Measurements from ENCODE around the gene NOD1. TPM values are rescaled to one million over a fixed set of nuclear protein-coding genes. Genes with fewer than 3 reads are reported as not detected.
"Not testable (repeated sequence)": the region's sequence is repeated elsewhere in the genome, so short reads cannot be mapped to it uniquely, and the experiment has no call there.

The NOD1 gene
- polyA plus RNA-seq, 3 donors: 2.8 to 15.0 (median 4.6) TPM

- TF ChIP-seq, protein P1, sequence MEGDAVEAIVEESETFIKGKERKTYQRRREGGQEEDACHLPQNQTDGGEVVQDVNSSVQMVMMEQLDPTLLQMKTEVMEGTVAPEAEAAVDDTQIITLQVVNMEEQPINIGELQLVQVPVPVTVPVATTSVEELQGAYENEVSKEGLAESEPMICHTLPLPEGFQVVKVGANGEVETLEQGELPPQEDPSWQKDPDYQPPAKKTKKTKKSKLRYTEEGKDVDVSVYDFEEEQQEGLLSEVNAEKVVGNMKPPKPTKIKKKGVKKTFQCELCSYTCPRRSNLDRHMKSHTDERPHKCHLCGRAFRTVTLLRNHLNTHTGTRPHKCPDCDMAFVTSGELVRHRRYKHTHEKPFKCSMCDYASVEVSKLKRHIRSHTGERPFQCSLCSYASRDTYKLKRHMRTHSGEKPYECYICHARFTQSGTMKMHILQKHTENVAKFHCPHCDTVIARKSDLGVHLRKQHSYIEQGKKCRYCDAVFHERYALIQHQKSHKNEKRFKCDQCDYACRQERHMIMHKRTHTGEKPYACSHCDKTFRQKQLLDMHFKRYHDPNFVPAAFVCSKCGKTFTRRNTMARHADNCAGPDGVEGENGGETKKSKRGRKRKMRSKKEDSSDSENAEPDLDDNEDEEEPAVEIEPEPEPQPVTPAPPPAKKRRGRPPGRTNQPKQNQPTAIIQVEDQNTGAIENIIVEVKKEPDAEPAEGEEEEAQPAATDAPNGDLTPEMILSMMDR (IDR thresholded peaks at IDR 0.05): no peak
- peaks cover 2 to 24% (median 13%) of the 10 kb centered on the region in 7 donors for H3K9me3 Mint-ChIP-seq
- H3K27ac ChIP-seq (ENCODE audit: low read depth in 1 of 2, low read length in 2 of 2): no peak overlapping the region
- peaks cover 30 to 48% of the 10 kb centered on the region in 2 donors for H3K36me3 Mint-ChIP-seq
- peaks cover 7 to 20% of the 10 kb centered on the region in 2 donors for H3K36me3 ChIP-seq (replicated peaks in 1 of 2; ENCODE audit: control insufficient read depth in 1 of 2, insufficient read depth in 2 of 2, low read length in 2 of 2)
- no CpG with 5 or more reads among the region's 3 CpGs for WGBS (ENCODE audit: insufficient coverage)
- peaks cover 0 to 3% of the 10 kb centered on the region in 2 donors for H3K9me3 ChIP-seq (replicated peaks in 1 of 2; ENCODE audit: control insufficient read depth in 1 of 2, insufficient read depth in 1 of 2, low read length in 2 of 2)
- DNase-seq: no peak
- H2AFZ ChIP-seq (ENCODE audit: insufficient read depth, low read depth, low read length, poor library complexity, severe bottlenecking): no peak overlapping the region
- H4K20me1 ChIP-seq (ENCODE audit: insufficient read depth, low read length): no peaks in the 10 kb centered on the region
- H3K4me3 Mint-ChIP-seq: no peak overlapping the region
- no peak overlapping the region for H3K9ac ChIP-seq (ENCODE audit: insufficient read depth, low read length, poor library complexity, severe bottlenecking)
- H3K27me3 ChIP-seq (ENCODE audit: control insufficient read depth in 2 of 2, insufficient read depth in 2 of 2, low read length in 2 of 2): no peaks in the 10 kb centered on the region
- no peaks in the 10 kb centered on the region for H3K79me2 ChIP-seq (ENCODE audit: insufficient read depth, low read length)
- peaks cover 18 to 25% of the 10 kb centered on the region in 2 donors for H3K4me1 ChIP-seq (ENCODE audit: control insufficient read depth in 1 of 2, insufficient read depth in 2 of 2, low read length in 2 of 2)
- no peaks in the 10 kb centered on the region for H3K27me3 Mint-ChIP-seq (ENCODE audit: low read depth in 3 of 3)
- peaks cover 30% of the 10 kb centered on the region for H3K4me1 Mint-ChIP-seq
- intact Hi-C loops (cut with micrococcal nuclease): loop anchor here (10.0 kb wide), 2 partner anchors 137 to 257 kb away; partner anchors contain the start of gene ZNRF2 (in 1 of the 2)
- H3K27ac Mint-ChIP-seq: peak overlapping the region in 3 of 7 donors; percentile 48 to 77 (median 71)
- no peak overlapping the region for H3K4me3 ChIP-seq (replicated peaks in 1 of 3; ENCODE audit: low read depth in 2 of 3, low read length in 3 of 3)
- no peak overlapping the region for H3K4me2 ChIP-seq (replicated peaks; ENCODE audit: extremely low read depth, low read length, poor library complexity, severe bottlenecking)
Observed at GRCh38 chr7:30421647-30422196, 56.9 kb downstream of the NOD1 start.

GRCh38 chr7:30420662-30421061, 57.9 kb downstream of the NOD1 start:
- Mint-ChIP-seq H3K9me3 (peaks cover 2 to 24% (median 11%) of the 10 kb centered on the region in 7 donors), H3K27me3 (ENCODE audit: low read depth in 3 of 3) (no peaks in the 10 kb centered on the region), H3K4me3 (no peak overlapping the region), H3K4me1 (peaks cover 21% of the 10 kb centered on the region), H3K27ac (no peak overlapping the region), H3K36me3 (peaks cover 20 to 39% of the 10 kb centered on the region in 2 donors)
- peaks cover 10 to 16% of the 10 kb centered on the region in 2 donors for H3K4me1 ChIP-seq (ENCODE audit: control insufficient read depth in 1 of 2, insufficient read depth in 2 of 2, low read length in 2 of 2)
- no peaks in the 10 kb centered on the region for H3K79me2 ChIP-seq (ENCODE audit: insufficient read depth, low read length)
- H4K20me1 ChIP-seq (ENCODE audit: insufficient read depth, low read length): no peaks in the 10 kb centered on the region
- TF ChIP-seq, protein P1 (IDR thresholded peaks at IDR 0.05): no peak
- intact Hi-C loops (cut with micrococcal nuclease): loop anchor here (10.0 kb wide), 2 partner anchors 136 to 256 kb away; partner anchors contain the start of gene ZNRF2 (in 1 of the 2)
- no peak overlapping the region for H3K27ac ChIP-seq (ENCODE audit: low read depth in 1 of 2, low read length in 2 of 2)
- WGBS (ENCODE audit: insufficient coverage): no CpG with 5 or more reads among the region's 3 CpGs
- no peak overlapping the region for H3K4me2 ChIP-seq (replicated peaks; ENCODE audit: extremely low read depth, low read length, poor library complexity, severe bottlenecking)
- peaks cover 0 to 3% of the 10 kb centered on the region in 2 donors for H3K9me3 ChIP-seq (replicated peaks in 1 of 2; ENCODE audit: control insufficient read depth in 1 of 2, insufficient read depth in 1 of 2, low read length in 2 of 2)
- no peak overlapping the region for H3K9ac ChIP-seq (ENCODE audit: insufficient read depth, low read length, poor library complexity, severe bottlenecking)
- DNase-seq: no peak
- peaks cover 7 to 16% of the 10 kb centered on the region in 2 donors for H3K36me3 ChIP-seq (replicated peaks in 1 of 2; ENCODE audit: control insufficient read depth in 1 of 2, insufficient read depth in 2 of 2, low read length in 2 of 2)
- H3K27me3 ChIP-seq (ENCODE audit: control insufficient read depth in 2 of 2, insufficient read depth in 2 of 2, low read length in 2 of 2): no peaks in the 10 kb centered on the region
- H3K4me3 ChIP-seq (replicated peaks in 1 of 3; ENCODE audit: low read depth in 2 of 3, low read length in 3 of 3): no peak overlapping the region
- H2AFZ ChIP-seq (ENCODE audit: insufficient read depth, low read depth, low read length, poor library complexity, severe bottlenecking): no peak overlapping the region

DNA sequence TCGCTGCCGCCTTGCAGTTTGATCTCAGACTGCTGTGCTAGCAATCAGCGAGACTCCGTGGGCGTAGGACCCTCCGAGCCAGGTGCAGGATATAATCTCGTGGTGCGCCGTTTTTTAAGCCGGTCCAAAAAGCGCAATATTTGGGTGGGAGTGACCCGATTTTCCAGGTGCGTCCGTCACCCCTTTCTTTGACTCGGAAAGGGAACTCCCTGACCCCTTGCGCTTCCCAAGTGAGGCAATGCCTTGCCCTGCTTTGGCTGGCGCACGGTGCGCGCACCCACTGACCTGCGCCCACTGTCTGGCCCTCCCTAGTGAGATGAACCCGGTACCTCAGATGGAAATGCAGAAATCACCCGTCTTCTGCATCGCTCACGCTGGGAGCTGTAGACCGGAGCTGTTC, 58.5 kb downstream of the NOD1 start:
- not testable (repeated sequence) for H2AFZ ChIP-seq (ENCODE audit: insufficient read depth, low read depth, low read length, poor library complexity, severe bottlenecking); H3K27me3 ChIP-seq (ENCODE audit: control insufficient read depth in 2 of 2, insufficient read depth in 2 of 2, low read length in 2 of 2); H3K9me3 ChIP-seq (replicated peaks in 1 of 2; ENCODE audit: control insufficient read depth in 1 of 2, insufficient read depth in 1 of 2, low read length in 2 of 2); H3K27me3 Mint-ChIP-seq (ENCODE audit: low read depth in 3 of 3); H3K27ac Mint-ChIP-seq; H3K9ac ChIP-seq (ENCODE audit: insufficient read depth, low read length, poor library complexity, severe bottlenecking); H4K20me1 ChIP-seq (ENCODE audit: insufficient read depth, low read length); H3K4me3 Mint-ChIP-seq; H3K79me2 ChIP-seq (ENCODE audit: insufficient read depth, low read length); H3K4me3 ChIP-seq (replicated peaks in 1 of 3; ENCODE audit: low read depth in 2 of 3, low read length in 3 of 3); H3K4me2 ChIP-seq (replicated peaks; ENCODE audit: extremely low read depth, low read length, poor library complexity, severe bottlenecking); H3K27ac ChIP-seq (ENCODE audit: low read depth in 1 of 2, low read length in 2 of 2); DNase-seq
- Histone ChIP-seq H3K36me3 (replicated peaks in 1 of 2; ENCODE audit: control insufficient read depth in 1 of 2, insufficient read depth in 2 of 2, low read length in 2 of 2) (peaks cover 6 to 10% of the 10 kb centered on the region in 2 donors), H3K4me1 (ENCODE audit: control insufficient read depth in 1 of 2, insufficient read depth in 2 of 2, low read length in 2 of 2) (peaks cover 10 to 16% of the 10 kb centered on the region in 2 donors)
- H3K36me3 Mint-ChIP-seq: peaks cover 14 to 35% of the 10 kb centered on the region in 2 donors
- peaks cover 2 to 24% (median 11%) of the 10 kb centered on the region in 7 donors for H3K9me3 Mint-ChIP-seq
- intact Hi-C loops (cut with micrococcal nuclease): loop anchor here (10.0 kb wide), 2 partner anchors 135 to 255 kb away; partner anchors contain the start of gene ZNRF2 (in 1 of the 2)
- H3K4me1 Mint-ChIP-seq: peaks cover 21% of the 10 kb centered on the region
- WGBS (ENCODE audit: insufficient coverage): no CpG with 5 or more reads among the region's 26 CpGs

All from CD14-positive monocyte (primary cell).